ENCODE data around the gene MBNL1.

DNA sequence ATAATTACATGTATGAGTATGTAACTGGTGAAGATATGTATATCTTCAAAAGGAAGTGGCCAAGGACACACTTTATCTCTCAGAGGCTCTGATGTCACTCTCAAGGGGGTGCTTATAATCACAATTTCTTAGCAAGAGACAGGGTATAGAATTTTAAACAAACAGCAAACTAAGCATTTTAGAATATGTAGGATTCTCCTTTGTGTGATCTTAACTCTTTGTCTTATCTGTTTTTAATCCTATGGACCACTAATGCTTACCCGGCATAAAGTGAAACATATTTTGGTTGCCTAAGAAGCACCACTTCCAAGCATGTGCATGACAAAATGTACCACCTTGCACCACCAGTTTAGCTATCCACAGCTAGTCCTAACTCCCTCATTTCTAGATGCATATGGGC lies 8.2 kb upstream of the MBNL1 start:
- TF ChIP-seq, protein P1, sequence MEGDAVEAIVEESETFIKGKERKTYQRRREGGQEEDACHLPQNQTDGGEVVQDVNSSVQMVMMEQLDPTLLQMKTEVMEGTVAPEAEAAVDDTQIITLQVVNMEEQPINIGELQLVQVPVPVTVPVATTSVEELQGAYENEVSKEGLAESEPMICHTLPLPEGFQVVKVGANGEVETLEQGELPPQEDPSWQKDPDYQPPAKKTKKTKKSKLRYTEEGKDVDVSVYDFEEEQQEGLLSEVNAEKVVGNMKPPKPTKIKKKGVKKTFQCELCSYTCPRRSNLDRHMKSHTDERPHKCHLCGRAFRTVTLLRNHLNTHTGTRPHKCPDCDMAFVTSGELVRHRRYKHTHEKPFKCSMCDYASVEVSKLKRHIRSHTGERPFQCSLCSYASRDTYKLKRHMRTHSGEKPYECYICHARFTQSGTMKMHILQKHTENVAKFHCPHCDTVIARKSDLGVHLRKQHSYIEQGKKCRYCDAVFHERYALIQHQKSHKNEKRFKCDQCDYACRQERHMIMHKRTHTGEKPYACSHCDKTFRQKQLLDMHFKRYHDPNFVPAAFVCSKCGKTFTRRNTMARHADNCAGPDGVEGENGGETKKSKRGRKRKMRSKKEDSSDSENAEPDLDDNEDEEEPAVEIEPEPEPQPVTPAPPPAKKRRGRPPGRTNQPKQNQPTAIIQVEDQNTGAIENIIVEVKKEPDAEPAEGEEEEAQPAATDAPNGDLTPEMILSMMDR (IDR thresholded peaks at IDR 0.05; ENCODE audit: borderline replicate concordance, extremely low read depth, low read length, poor library complexity, severe bottlenecking): no peak
- no peak for TF ChIP-seq EZH2 (IDR thresholded peaks at IDR 0.05; ENCODE audit: borderline replicate concordance, low read depth, low read length, severe bottlenecking)

Data from DND-41 (cell line).